COLO829 (cell line): ENCODE data around the gene DAD1.
A peak's percentile ranks its signal among the peaks of the same experiment; 100 is the strongest.
"Not testable (repeated sequence)": the region's sequence is repeated elsewhere in the genome, so short reads cannot be mapped to it uniquely, and the experiment has no call there.

Experiments
- DNase-seq: peaks from one replicate; pipeline ENCODE4 v3.0.0; 2012; ENCODE audit warnings: low spot score

DAD1 gene

DNA sequence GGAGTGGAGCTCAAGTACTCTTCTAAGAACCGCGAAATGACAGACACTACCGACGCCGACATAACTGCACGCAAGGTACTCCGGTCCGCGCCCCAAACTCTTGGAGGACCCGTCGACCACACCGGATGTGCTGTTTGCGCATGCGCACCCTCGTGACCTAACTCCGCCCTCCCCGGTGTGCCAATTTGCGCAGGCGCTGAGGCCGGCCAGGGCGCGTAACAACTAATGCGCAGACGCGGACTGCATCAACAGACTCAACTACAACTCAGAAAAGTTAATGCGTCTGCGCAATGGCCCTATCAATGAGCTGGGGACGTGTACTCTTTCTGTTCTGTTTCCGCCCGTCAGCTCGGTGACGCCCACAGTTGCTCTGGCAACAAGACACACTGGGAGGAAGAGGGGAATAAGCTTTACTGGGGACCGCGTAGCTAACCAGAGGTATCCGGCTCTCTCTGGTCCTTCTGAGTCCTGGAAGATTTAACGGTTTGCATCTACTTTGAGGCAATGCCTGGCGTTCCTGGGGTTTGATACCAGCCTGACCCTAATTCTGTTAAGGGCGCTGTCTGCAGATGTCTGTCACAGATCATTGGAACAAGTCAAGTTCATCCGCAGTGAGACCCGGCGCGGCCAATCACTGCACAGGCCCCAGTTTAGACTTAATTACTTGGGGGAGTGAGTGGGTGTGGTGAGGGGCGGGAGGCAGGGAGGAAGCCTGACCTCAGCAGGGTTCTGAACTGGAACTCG lies at the start of gene DAD1:
Gene DAD1 (minus strand): TSS at position 129 of the 744 bp plus-strand sequence. CDS start 67 bp downstream, at position 62.
- DNase-seq: peak; percentile 100

DNA sequence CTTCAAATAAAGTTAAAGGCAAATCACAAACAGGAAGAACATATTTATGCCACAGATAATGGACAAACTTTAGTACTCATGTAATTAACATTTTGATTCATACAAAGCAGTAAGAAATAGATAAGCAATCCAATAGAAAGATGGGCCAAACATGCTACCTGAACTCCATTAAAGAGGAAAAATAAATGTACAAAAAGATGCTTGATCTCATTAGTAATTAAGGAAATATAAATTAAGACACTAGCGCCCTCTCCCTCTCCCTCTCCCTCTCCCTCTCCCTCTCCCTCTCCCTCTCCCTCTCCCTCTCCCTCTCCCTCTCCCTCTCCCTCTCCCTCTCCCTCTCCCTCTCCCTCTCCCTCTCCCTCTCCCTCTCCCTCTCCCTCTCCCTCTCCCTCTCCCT lies 47.0 kb upstream of the DAD1 start:
- not testable (repeated sequence) for DNase-seq

DNA sequence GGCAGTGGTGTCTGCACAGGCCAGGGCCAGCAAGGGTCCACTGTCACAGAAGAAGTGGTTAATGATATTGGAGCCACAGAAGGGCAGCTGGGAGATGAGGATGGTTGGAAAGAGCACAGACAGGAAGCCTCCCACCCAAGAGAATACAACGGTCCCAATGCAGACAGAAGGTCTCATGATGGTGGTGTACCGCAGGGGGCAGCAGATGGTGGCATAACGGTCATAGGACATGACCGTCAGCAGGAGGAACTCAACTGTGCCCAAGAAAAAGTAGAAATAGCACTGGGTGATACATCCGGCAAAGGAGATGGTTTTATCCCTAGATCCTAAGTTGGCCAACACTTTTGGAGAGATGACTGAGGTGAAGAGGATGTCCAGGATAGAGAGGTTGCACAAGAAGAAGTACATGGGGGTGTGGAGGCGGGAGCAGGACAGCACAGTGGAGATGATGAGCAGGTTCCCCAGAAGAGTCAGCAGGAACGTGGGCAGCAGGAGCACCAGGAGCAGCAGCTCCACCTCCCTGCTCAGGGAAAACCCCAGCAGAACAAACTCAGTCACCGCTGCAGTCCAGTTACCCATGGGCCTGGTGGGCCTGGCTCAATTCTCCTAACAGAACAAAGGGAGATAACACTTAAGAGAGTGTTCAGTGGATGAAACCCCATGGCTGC lies 45.3 kb upstream of the DAD1 start:
- no peak for DNase-seq

DNA sequence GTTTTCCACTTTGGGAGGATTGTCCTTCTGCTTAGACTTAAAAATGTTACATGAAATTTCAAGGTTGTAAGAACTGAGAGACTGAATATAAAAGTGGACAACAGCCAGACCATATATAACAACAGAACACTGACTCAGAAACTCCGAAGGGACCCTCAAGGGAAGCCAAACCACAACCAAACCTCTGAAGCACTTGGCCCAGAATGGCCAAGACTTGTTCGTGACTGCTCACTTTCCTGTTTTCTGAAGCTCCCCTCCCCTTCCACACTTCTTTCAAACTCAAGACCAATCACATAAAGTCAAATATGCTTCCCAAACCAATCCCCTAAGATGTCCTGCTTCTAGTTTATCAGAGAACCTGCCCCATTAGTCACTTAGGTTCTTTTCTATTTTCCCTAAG lies 41.5 kb upstream of the DAD1 start:
- no peak for DNase-seq

DNA sequence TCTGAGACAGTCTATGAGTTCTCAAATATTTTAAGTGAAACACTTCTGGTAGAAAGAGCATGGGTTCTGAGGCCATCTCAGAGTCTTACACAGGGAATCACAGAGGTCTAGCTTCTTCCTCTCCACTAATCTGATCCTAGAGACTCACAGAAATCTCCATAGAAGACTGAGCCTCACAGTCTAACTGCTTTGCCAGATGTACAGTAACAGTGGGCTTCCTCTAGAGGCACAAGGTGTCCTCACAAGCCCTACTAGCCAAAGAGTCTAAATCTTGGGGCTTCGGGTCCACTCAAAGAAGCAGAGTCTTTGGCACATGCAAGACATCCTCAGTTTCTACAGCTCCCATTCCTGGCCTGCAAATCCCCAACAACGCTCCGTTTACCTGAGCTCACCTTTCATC lies 41.0 kb upstream of the DAD1 start:
- DNase-seq: no peak

DNA sequence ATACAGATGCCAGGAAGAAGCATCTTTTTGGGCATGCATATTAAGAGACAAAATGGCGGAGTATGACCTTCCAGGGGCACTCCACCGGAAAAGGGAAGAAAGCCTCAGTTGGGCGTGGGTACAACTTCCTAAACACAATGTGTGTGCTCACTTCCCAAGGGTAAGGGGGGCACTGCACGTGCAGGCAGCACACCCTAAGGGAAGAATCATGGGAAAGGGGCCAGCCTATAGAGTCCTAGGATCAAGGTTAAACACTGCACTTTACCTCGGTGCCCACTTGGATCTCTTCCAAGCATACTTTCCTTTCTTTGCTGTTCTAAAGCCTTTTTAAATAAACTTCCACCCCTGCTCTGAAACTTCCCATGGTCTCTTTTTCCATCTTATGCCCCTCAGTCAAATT lies 40.3 kb upstream of the DAD1 start:
- DNase-seq: no peak

DNA sequence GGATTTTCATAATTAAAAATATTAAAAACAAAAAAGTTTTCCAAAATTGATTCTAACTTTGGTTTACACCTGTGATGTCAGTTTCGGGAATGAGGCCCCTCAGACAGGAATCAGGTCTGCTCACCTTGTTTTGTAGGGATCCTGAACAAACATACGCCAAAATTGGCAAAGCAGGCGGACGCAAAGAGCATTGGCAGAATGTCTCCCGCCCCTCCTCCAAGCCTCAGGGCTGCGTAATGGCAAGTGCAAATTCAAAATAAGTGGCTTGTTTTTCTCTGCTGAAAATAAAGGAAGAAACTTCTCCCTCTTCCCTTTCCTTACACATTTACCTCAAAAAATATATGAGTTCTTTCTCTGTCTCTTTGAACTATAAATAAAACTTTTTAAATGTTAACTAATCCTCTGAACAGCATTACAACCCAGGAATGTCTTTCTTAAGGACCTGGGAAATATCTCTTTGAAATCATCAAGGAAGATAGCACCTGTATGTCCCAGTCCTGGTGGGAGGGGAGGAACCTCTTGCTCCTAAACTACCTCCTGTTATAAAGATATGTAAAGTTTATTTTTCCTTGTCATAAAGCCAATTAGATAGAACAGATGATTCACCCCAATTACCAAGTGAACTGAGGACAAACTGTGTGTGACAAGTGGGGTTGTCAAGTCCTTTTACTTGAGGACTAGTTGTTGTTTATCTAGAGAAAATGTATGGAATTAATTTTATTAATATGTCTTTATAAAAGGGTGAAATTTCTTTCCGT lies 38.7 kb upstream of the DAD1 start:
- no peak for DNase-seq

DNA sequence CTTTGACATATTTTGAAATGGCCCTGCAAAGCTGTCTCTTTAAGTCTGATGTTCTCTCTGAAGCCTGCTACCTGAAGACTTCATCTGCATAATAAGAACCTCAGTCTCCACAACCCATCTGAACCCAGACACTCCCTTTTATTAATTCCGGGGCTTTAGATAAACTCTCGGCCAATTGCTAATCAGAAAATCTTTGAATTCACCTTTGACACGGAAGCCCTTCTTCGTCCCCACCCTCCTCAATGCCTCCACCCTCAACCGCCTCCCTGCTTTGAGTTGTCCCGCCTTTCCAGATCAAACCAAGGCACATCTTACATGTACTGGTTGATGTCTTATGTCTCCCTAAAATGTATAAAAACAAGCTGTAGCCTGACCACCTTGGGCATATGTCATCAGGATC lies 37.6 kb upstream of the DAD1 start:
- DNase-seq: no peak

DNA sequence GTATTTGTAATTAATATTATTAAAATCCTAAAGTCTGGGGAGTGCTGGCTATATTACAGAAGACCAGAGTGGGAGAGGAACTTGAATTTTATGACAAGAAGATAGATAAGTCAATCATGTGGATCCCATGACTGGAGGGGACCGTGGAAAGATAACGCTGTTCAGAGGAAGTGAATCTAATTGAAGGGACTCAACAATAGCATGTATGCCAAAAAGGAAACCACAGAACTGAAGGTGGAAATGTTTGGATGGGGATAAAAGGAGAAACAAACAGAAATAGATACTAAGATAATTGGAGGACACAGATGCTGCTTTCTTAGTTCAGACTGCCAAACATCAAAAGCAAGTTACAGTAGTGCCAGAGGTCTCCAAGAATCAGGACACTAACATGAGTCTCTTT lies 34.0 kb upstream of the DAD1 start:
- DNase-seq: no peak

DNA sequence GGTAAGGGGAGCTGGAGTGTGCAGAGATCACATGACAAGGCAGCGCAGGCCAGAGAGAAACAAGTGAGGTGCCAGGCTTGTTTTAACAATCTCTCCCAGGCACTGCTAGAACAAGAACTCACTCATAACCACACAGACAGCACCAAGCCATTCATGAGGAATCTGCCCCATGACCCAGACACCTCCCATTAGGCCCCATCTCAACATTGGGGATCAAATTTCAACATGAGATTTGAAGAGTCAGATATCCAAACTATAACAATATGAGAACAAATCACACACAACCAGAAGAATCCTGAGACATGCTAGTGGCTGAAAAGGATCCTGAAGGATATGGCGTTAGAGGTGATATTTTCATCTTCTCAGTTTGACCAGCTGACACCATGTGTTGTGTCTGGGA lies 33.2 kb upstream of the DAD1 start:
- no peak for DNase-seq

DNA sequence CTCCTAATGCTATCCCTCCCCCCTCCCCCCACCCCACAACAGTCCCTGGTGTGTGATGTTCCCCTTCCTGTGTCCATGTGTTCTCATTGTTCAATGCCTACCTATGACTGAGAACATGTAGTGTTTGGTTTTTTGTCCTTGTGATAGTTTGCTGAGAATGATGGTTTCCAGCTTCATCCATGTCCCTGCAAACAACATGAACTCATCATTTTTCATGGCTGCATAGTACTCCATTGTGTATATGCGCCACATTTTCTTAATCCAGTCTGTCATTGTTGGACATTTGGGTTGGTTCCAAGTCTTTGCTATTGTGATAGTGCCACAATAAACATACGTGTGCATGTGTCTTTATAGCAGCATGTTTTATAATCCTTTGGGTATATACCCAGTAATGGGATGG lies 26.7 kb upstream of the DAD1 start:
- not testable (repeated sequence) for DNase-seq

DNA sequence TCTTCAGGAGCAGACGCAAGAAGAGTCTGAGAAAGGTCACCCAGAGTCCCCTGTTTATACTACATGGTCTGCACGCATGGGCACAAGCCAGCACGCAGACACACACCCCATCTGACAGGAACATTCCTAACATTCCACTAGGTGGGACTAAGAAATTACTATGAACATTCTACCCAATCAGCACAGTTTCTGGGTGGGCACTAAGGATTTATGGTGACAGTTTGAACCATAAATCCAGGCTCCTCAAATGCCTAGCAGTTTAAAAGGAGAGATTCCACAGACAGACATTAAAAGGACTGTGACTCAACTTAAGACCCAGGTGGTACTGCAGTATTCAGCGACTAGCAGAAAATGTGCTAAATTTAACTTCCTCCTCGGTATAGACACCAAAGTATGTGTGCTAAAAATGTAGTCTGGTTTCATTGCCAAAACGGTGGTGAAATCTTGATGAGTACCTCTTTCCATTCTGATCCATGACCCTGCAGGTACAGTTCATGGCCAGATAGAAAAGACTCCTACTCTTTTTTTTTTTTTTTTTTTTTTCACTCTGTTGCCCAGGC lies 25.3 kb upstream of the DAD1 start:
- DNase-seq: peak; percentile 48

DNA sequence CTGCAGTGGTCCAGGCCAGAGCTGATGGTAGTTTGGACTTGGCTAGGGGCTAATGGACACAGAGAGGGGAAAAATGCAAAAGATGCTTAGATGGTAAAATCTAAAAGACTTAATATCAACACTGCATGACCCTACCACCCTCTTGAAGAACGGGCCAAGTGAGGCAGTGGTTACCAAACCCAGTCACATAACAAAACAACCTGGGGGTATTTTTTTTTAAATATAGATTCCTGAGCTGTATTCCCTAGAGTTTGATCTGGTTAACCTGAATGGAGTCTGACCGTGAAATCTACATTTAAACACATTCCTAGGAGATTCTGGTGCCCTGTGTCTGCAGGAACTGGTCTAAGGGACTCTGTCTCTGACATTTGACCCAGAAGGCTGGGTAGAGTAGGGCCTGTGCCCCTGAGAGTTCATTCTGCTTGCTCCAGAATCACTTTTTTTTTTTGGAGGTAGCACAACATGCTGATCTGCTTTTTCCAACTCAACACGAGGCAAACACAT lies 24.8 kb upstream of the DAD1 start:
- DNase-seq: no peak

DNA sequence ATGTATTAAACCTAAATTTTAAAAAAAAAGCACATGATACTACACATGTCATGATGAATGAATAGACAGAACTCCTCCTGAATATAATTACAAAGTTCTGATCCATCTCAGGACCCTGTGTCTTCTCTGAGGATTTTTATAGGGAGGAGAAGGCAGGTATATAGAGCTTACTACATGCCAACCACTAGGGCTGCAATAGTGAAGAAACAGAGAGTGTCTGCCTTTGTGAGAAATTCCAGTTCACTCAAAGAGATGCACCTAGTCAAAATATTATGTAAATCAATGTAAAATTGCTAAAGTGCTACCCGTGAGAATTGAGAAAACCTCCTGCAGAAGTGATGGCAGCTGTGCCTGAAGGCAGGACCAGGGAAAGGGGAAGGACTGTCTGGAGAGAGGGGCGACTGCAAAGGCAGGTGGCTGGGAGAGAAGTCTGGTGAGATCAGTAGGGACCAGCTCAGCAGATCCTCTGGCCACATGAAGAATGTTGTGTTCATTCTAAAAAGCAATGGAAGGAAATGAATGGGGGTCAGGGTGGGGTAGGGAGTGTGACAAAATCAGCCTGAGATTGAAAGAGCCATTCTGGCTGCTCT lies 24.2 kb upstream of the DAD1 start:
- DNase-seq: no peak

DNA sequence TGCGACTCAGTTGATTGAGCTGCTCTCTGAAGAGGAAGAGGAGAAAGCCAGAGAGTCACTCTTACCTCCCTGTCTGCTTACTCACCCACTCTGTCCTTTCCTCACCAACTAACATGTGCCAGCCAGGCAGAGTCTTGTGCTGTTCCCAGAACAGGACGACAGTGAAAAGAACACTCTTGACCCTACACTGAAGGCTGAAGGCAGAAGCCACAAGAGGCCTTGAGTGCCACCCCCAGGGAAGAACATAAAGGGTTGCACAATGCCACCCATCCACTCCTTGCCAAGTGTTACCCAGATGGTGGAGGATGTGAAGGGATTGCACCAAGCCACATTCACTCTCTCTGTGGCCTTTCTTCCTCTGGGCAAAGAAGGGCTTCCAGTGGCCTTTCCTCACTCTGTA lies 21.9 kb upstream of the DAD1 start:
- no peak for DNase-seq

DNA sequence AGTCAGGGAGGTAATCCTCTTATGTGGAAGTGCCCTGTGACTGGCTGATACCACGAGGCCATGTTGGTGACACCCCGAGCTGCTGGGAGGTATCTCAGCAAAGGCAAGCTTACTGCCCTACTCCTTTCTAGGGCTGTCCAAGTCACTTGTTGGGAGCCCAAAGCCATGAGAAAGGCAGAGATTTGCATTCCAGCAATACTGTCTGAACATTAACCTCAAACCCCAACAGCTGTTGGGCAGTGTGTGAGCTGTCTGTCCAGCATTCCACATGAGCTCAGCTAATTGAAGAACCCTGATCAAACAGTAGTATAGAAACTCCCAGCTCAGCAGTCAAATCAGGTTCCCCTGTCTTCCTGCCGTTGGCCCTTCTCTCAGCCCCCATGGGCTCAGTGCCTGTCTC lies 18.3 kb upstream of the DAD1 start:
- no peak for DNase-seq

DNA sequence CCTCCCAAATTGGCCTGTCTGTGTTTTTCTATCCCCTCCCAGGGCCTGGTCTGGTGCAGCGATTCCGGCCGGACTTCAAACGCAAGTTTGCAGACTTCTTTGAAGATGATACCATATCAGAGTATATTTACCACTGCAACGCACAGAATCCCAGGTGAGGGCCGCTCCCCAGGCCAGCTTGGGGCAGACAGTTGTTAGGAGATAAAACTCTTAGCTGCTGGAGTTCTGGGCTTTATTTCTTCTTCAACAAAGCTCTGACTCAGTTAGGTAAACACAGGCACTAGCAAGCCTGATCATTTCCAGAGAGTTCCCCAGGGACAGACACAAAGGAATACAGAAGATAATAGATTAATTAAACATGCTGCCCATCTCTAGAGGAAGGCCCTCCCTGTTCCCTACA lies 17.4 kb upstream of the DAD1 start:
- DNase-seq: no peak

DNA sequence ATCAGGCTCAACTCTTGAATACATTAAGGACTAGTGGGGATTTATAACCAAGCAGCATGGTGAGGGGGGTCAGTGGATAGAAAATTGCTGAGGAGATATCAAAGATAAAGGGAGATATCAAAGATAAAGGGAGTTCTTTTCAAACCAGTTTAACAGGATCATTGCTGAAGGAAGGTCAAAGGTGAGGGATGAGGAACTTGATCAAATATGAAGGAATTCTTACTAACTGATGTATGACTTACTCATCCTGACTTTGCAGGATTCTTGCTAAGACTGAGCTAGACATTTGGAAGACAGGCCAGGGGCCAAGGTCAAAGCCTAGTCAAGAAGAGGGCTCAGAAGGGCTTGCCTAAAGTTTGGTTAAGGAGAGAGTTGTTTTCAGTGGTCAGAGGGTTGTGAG lies 13.8 kb upstream of the DAD1 start:
- DNase-seq: no peak

DNA sequence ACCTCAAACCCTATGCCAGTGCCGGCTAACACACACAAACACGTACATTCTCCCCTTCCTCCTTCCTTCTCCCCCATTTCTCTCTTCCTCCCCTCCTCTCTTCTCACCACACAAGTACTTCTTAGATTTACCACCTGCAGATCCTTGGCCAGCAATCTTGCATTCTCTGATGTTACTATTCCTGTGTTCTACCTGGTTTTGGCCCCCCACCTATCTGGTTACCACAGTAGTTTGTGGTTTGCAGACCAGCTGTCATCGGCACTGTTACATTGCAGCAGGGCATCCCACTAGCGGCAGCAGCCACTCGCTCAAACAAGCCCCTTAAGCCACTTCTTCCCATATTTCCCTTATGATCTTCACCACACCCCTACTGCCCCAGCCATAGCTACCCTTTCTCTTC lies 13.0 kb upstream of the DAD1 start:
- no peak for DNase-seq

DNA sequence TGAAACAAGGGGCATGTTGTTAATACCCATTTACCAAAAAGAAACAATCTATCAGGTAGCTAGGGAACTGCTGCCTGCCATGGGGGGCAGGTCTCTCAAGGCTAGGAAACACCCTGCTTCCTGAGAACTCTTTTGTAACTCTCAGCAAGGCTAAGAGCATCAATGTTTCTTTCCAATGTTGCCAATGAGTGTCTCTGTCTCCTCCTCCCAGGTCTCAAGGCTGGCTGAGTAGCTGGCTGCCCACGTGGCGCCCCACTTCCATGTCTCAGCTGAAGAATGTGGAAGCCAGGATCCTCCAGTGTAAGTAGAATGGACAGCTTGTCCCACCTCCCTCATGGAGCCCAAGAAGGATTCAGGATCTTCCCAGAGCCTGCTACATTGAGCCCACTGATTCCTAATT lies 12.4 kb upstream of the DAD1 start:
- DNase-seq: no peak

DNA sequence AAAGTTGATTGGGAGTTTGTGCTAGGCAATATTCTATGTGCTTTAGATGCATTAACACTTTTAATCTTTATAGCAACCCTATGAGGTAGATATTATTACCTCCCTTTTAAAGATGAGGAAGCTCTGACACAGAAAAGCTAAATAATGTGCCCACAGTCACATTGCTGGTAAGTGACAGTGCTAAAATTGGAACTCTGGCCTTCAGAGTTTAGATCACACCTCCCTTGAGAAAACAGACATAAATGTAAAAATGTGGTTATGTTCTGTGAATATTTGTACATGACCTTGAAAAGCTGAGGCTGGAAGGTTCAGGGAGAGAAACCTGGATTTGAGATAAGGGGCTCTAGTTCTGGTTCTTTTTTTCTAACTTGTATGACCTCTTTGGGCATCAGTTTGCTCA lies 11.0 kb upstream of the DAD1 start:
- no peak for DNase-seq

DNA sequence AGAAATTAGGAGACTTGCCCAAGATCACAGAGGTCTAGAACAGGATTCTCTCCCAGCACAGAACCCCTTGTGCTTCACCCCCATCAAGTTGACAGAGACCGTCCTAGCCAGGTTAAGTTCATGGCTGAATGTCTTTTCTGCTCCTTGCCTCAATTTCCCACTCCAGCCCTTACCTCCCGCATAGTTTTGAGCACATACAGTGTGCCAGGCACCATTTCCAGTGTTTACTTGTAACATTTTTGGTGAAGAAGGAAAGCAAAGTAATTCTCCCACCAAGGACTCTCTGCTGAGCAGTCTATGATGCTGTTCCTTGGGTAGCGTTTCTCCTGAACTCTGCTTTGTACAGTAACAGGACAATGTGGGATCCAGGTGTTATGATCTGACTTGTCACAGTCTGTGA lies 10.3 kb upstream of the DAD1 start:
- no peak for DNase-seq
